B cell (primary cell): ENCODE data around the gene DOCK4. TPM values are rescaled to one million over a fixed set of nuclear protein-coding genes. Genes with fewer than 3 reads are reported as not detected.

Experiments used
- ATAC-seq: fragments of 200-7000 bp; cut with Tn5 transposase; one replicate; pipeline ENCODE4 v1.10.0; 2021; ENCODE audit warnings: low read depth, mild to moderate bottlenecking, moderate number of reproducible peaks, moderate library complexity
- CTCF ChIA-PET: fragments of 350-600 bp; sonication (Branson Sonifier 250); formaldehyde crosslinking; loops from one replicate; lab custom pipeline; 2021; ENCODE audit warnings: antibody characterized with exemption, inconsistent platforms; lab: Charles Lee
- POLR2A ChIA-PET: fragments of 350-600 bp; sonication (Branson Sonifier 250); formaldehyde crosslinking; loops from one replicate; lab custom pipeline; 2021; ENCODE audit warnings: antibody characterized with exemption; lab: Charles Lee
- DNase-seq: peaks from one replicate; pipeline ENCODE4 v3.0.0; 2013
- H2AFZ ChIP-seq: 2 replicates; pipeline ENCODE4 v1.6.1; 2012; ENCODE audit warnings: mild to moderate bottlenecking, low read depth, low read length; ENCODE audit not compliant: insufficient read depth, poor library complexity, severe bottlenecking
- H3K27ac ChIP-seq, 2 donors: 1 replicate in 1 of 2; 2 replicates in 1 of 2; pipeline ENCODE4 v1.5.1; 2012 to 2013; ENCODE audit warnings: low read length in 2 of 2, mild to moderate bottlenecking in 2 of 2, moderate library complexity in 1 of 2
- H3K27me3 ChIP-seq, 4 experiments: fragments of 200-600 bp in 1 of 4; sonication (generic) in 1 of 4; replicated peaks in 1 of 4; 1 replicate in 2 of 4; 2 replicates in 2 of 4; pipeline versions ENCODE4 v1.6.1 to v1.7.0; 2013 to 2016; ENCODE audit warnings: low read length in 3 of 4, mild to moderate bottlenecking in 2 of 4, mixed read lengths in 1 of 4, moderate library complexity in 1 of 4; ENCODE audit not compliant: insufficient read depth in 4 of 4, control insufficient read depth in 3 of 4; ENCODE audit errors: control extremely low read depth in 1 of 4
- H3K36me3 ChIP-seq, 2 experiments: replicated peaks in 1 of 2; 1 replicate in 1 of 2; 2 replicates in 1 of 2; pipeline versions ENCODE4 v1.6.1 to v1.7.1; 2013; ENCODE audit warnings: low read length in 1 of 2; ENCODE audit not compliant: insufficient read depth in 2 of 2, control insufficient read depth in 1 of 2; ENCODE audit errors: control extremely low read depth in 1 of 2, extremely low read depth in 1 of 2
- H3K4me1 ChIP-seq, 2 donors: fragments of 200-600 bp in 1 of 2; sonication (generic) in 1 of 2; 1 replicate in 1 of 2; 2 replicates in 1 of 2; pipeline versions ENCODE4 v1.5.1 to v1.6.1; 2013 to 2017; ENCODE audit warnings: low read length in 2 of 2; ENCODE audit not compliant: control insufficient read depth in 2 of 2, insufficient read depth in 2 of 2
- H3K4me2 ChIP-seq: replicated peaks from 2 replicates; pipeline ENCODE3; 2012; ENCODE audit warnings: mild to moderate bottlenecking, low read depth, low read length; ENCODE audit not compliant: poor library complexity, severe bottlenecking
- H3K4me3 ChIP-seq, 5 experiments: fragments of 200-600 bp in 1 of 5; sonication (generic) in 1 of 5; 1 replicate in 3 of 5; 2 replicates in 2 of 5; pipeline versions ENCODE4 v1.5.1 to v1.7.0; 2011 to 2016; ENCODE audit warnings: low read length in 4 of 5, mild to moderate bottlenecking in 4 of 5, low read depth in 2 of 5, control low read depth in 1 of 5, moderate library complexity in 1 of 5; ENCODE audit not compliant: insufficient read depth in 1 of 5; ENCODE audit errors: control extremely low read depth in 1 of 5, extremely low read depth in 1 of 5
- H3K79me2 ChIP-seq: fragments of 200-600 bp; sonication (generic); one replicate; pipeline ENCODE4 v1.6.0; 2016; ENCODE audit warnings: low read length; ENCODE audit not compliant: control insufficient read depth, insufficient read depth
- H3K9ac ChIP-seq: fragments of 200-600 bp; sonication (generic); 2 replicates; pipeline ENCODE4 v1.6.1; 2017; ENCODE audit warnings: mild to moderate bottlenecking, low read length, moderate library complexity
- H3K9me3 ChIP-seq, 3 donors: one replicate each; pipeline versions ENCODE4 v1.6.1 to v1.7.1; 2013; ENCODE audit warnings: low read length in 2 of 3; ENCODE audit not compliant: control insufficient read depth in 2 of 3, insufficient read depth in 1 of 3; ENCODE audit errors: control extremely low read depth in 1 of 3
- H4K20me1 ChIP-seq: 2 replicates; pipeline ENCODE4 v1.6.0; 2012; ENCODE audit warnings: mild to moderate bottlenecking, low read length; ENCODE audit not compliant: insufficient read depth, control insufficient read depth, poor library complexity, severe bottlenecking
- H3K27ac Mint-ChIP-seq: one replicate; pipeline ENCODE4 v1.8.0; 2021; ENCODE audit warnings: mixed read lengths
- H3K27me3 Mint-ChIP-seq: one replicate; pipeline ENCODE4 v1.8.0; 2021; ENCODE audit warnings: mixed read lengths
- H3K4me1 Mint-ChIP-seq: one replicate; pipeline ENCODE4 v1.8.0; 2021; ENCODE audit warnings: mixed read lengths
- H3K4me3 Mint-ChIP-seq: one replicate; pipeline ENCODE4 v1.8.0; 2021; ENCODE audit warnings: mixed read lengths
- H3K9me3 Mint-ChIP-seq: one replicate; pipeline ENCODE4 v1.8.0; 2022; ENCODE audit warnings: mixed read lengths; ENCODE audit not compliant: insufficient read depth
- CTCF ChIP-seq: fragments of 200-600 bp; IDR thresholded peaks from one replicate; pipeline ENCODE4 v1.8.0; 2022; ENCODE audit warnings: antibody characterized with exemption, mild to moderate bottlenecking
- EZH2 ChIP-seq: IDR thresholded peaks from 2 replicates; pipeline ENCODE4 v1.6.1; 2012; ENCODE audit warnings: borderline replicate concordance, low read depth, mild to moderate bottlenecking, moderate library complexity, low read length; ENCODE audit not compliant: insufficient read depth, poor library complexity, severe bottlenecking
- WGBS: methylation state at CpG from one replicate; pipeline ENCODE4 v1.1.5; 2013; ENCODE audit warnings: missing lambda C conversion rate; ENCODE audit not compliant: insufficient coverage; 5-methylcytosine and 5-hydroxymethylcytosine counted together
- intact Hi-C: fragments of 100-400 bp; cut with micrococcal nuclease; formaldehyde crosslinking; loops from one replicate; pipeline ENCODE4 v1.10.0; 2022
- polyA plus RNA-seq: library from polyadenylated mRNA; depleted of rRNA; stranded (reverse); fragments of >200 nt; gene quantifications from 2 replicates; pipeline ENCODE4 v1.2.3, GENCODE V29; 2012
- total RNA-seq, 2 donors: library from RNA; stranded (reverse); fragments of 120-200 nt in 1 of 2; gene quantifications; 1 replicate in 1 of 2; 2 replicates in 1 of 2; pipeline versions ENCODE4 v1.2.3 to v1.2.4, GENCODE V29; 2013 to 2022

Gene DOCK4
- total and polyA plus RNA-seq, 2 donors (not counting 1 experiment from before 2014, with no cell fraction given), result 0.03 to 4.1 TPM

GRCh38 chr7:111775206-111775605 lies 431.0 kb downstream of the DOCK4 start:
- Histone ChIP-seq H3K27ac (no peak overlapping the region), H3K4me1 (no peaks in the 10 kb centered on the region), H2AFZ (no peak overlapping the region), H3K4me2 (no peak overlapping the region), H3K27me3 (no peaks in the 10 kb centered on the region), H3K36me3 (no peaks in the 10 kb centered on the region), H3K9ac (no peak overlapping the region), H3K4me3 (no peak overlapping the region), H4K20me1 (no peaks in the 10 kb centered on the region), H3K79me2 (no peaks in the 10 kb centered on the region), H3K9me3 (peaks cover 0 to 12% (median 5%) of the 10 kb centered on the region in 3 donors)
- peaks cover 4% of the 10 kb centered on the region for H3K27me3 Mint-ChIP-seq
- no peak overlapping the region for H3K4me3 Mint-ChIP-seq
- no peak overlapping the region for H3K27ac Mint-ChIP-seq
- TF ChIP-seq EZH2 (no peak), CTCF (no peak)
- 100% methylated on average over 1 of the region's 1 CpG for WGBS
- intact Hi-C loops, result no loop called here
- ATAC-seq, result no peak
- peaks cover 7% of the 10 kb centered on the region for H3K9me3 Mint-ChIP-seq
- no peaks in the 10 kb centered on the region for H3K4me1 Mint-ChIP-seq
- ChIA-PET CTCF (no interaction called here), POLR2A (no interaction called here)
- no peak for DNase-seq

DNA sequence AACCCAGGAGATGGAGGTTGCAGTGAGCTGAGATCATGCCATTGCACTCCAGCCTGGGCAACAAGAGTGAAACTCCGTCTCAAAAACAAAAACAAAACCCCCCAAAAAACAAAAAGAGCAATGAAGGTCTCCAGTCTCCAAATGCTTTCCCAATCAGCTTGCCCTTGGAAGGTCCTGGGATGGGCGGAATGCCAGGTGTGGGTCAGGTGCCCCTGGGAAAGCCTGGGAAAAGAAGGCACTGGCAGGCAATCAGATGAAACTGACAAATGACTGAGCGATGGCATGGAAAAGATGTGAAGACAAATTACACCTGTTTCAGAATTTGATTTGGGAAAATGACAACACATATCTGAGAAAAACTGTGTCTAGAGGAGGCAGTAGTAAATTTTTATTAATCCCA lies 433.5 kb downstream of the DOCK4 start:
- ATAC-seq (no peak), DNase-seq (no peak)
- no peak overlapping the region for H3K27ac Mint-ChIP-seq
- H3K9me3 Mint-ChIP-seq, result peaks cover 6% of the 10 kb centered on the region
- H3K9me3 ChIP-seq, result peaks cover 0 to 12% (median 5%) of the 10 kb centered on the region in 3 donors
- ChIA-PET CTCF (no interaction called here), POLR2A (no interaction called here)
- no peak overlapping the region for H3K4me3 Mint-ChIP-seq
- H3K27me3 Mint-ChIP-seq, result peaks cover 8% of the 10 kb centered on the region
- no peak overlapping the region for H3K4me2 ChIP-seq
- H3K27me3 ChIP-seq, result no peaks in the 10 kb centered on the region
- no peak overlapping the region for H3K27ac ChIP-seq
- 88% methylated on average over 1 of the region's 3 CpGs for WGBS
- intact Hi-C loops, result no loop called here
- H3K9ac ChIP-seq, result no peak overlapping the region
- H2AFZ ChIP-seq, result no peak overlapping the region
- H3K79me2 ChIP-seq, result no peaks in the 10 kb centered on the region
- H3K36me3 ChIP-seq, result no peaks in the 10 kb centered on the region
- no peaks in the 10 kb centered on the region for H3K4me1 ChIP-seq
- H3K4me3 ChIP-seq, result no peak overlapping the region
- TF ChIP-seq EZH2 (no peak), CTCF (no peak)
- H4K20me1 ChIP-seq, result no peaks in the 10 kb centered on the region
- H3K4me1 Mint-ChIP-seq, result no peaks in the 10 kb centered on the region
